ENCODE measurements around the gene NOTCH4.

The NOTCH4 gene

GRCh38 chr6:32216998-32217397 is 6.9 kb downstream of the NOTCH4 start:
- H3K36me3 ChIP-seq (replicated peaks; ENCODE audit: low read depth, low read length) = peaks cover 2% of the 10 kb centered on the region
- H3K27me3 ChIP-seq (ENCODE audit: low read depth, low read length) = no peaks in the 10 kb centered on the region

GRCh38 chr6:32216285-32216684 is 7.6 kb downstream of the NOTCH4 start:
- H3K79me2 ChIP-seq (ENCODE audit: low read length) = no peaks in the 10 kb centered on the region
- H3K4me3 ChIP-seq (ENCODE audit: low read length) = no peak overlapping the region
- no peaks in the 10 kb centered on the region for H4K20me1 ChIP-seq (ENCODE audit: insufficient read depth, low read length)
- H3K27ac ChIP-seq (ENCODE audit: low read length) = no peak overlapping the region
- no peaks in the 10 kb centered on the region for H3K27me3 ChIP-seq (ENCODE audit: low read depth, low read length)
- no peaks in the 10 kb centered on the region for H3K9me3 ChIP-seq (ENCODE audit: insufficient read depth, low read length)
- H2AFZ ChIP-seq (ENCODE audit: low read depth, low read length) = no peak overlapping the region
- H3K9ac ChIP-seq (ENCODE audit: low read length) = no peak overlapping the region
- TF ChIP-seq EZH2phosphoT487 (IDR thresholded peaks at IDR 0.05; ENCODE audit: low read depth) = no peak
- TF ChIP-seq, protein P1, sequence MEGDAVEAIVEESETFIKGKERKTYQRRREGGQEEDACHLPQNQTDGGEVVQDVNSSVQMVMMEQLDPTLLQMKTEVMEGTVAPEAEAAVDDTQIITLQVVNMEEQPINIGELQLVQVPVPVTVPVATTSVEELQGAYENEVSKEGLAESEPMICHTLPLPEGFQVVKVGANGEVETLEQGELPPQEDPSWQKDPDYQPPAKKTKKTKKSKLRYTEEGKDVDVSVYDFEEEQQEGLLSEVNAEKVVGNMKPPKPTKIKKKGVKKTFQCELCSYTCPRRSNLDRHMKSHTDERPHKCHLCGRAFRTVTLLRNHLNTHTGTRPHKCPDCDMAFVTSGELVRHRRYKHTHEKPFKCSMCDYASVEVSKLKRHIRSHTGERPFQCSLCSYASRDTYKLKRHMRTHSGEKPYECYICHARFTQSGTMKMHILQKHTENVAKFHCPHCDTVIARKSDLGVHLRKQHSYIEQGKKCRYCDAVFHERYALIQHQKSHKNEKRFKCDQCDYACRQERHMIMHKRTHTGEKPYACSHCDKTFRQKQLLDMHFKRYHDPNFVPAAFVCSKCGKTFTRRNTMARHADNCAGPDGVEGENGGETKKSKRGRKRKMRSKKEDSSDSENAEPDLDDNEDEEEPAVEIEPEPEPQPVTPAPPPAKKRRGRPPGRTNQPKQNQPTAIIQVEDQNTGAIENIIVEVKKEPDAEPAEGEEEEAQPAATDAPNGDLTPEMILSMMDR (IDR thresholded peaks at IDR 0.05; ENCODE audit: low read depth, low read length) = no peak
- peaks cover 3% of the 10 kb centered on the region for H3K4me1 ChIP-seq (ENCODE audit: low read length)
- no peak overlapping the region for H3K4me2 ChIP-seq (ENCODE audit: low read length)
- peaks cover 1% of the 10 kb centered on the region for H3K36me3 ChIP-seq (replicated peaks; ENCODE audit: low read depth, low read length)

More at GRCh38 chr6:32216998-32217397, 6.9 kb downstream of the NOTCH4 start:
- Histone ChIP-seq H3K9me3 (ENCODE audit: insufficient read depth, low read length) (no peaks in the 10 kb centered on the region), H4K20me1 (ENCODE audit: insufficient read depth, low read length) (no peaks in the 10 kb centered on the region), H3K4me2 (ENCODE audit: low read length) (no peak overlapping the region), H3K79me2 (ENCODE audit: low read length) (no peaks in the 10 kb centered on the region), H3K4me3 (ENCODE audit: low read length) (no peak overlapping the region), H3K27ac (ENCODE audit: low read length) (no peak overlapping the region), H3K4me1 (ENCODE audit: low read length) (peaks cover 10% of the 10 kb centered on the region), H3K9ac (ENCODE audit: low read length) (no peak overlapping the region), H2AFZ (ENCODE audit: low read depth, low read length) (no peak overlapping the region)
- TF ChIP-seq EZH2phosphoT487 (IDR thresholded peaks at IDR 0.05; ENCODE audit: low read depth) = no peak
- TF ChIP-seq, protein P1 (IDR thresholded peaks at IDR 0.05; ENCODE audit: low read depth, low read length) = no peak

GRCh38 chr6:32215617-32216016 is 8.2 kb downstream of the NOTCH4 start:
- no peaks in the 10 kb centered on the region for H3K79me2 ChIP-seq (ENCODE audit: low read length)
- no peak overlapping the region for H3K27ac ChIP-seq (ENCODE audit: low read length)
- H3K9me3 ChIP-seq (ENCODE audit: insufficient read depth, low read length) = no peaks in the 10 kb centered on the region
- no peak overlapping the region for H2AFZ ChIP-seq (ENCODE audit: low read depth, low read length)
- H3K4me1 ChIP-seq (ENCODE audit: low read length) = no peaks in the 10 kb centered on the region
- H3K4me2 ChIP-seq (ENCODE audit: low read length) = no peak overlapping the region
- H3K4me3 ChIP-seq (ENCODE audit: low read length) = no peak overlapping the region
- H3K27me3 ChIP-seq (ENCODE audit: low read depth, low read length) = no peaks in the 10 kb centered on the region
- H4K20me1 ChIP-seq (ENCODE audit: insufficient read depth, low read length) = no peaks in the 10 kb centered on the region
- H3K9ac ChIP-seq (ENCODE audit: low read length) = no peak overlapping the region
- TF ChIP-seq EZH2phosphoT487 (IDR thresholded peaks at IDR 0.05; ENCODE audit: low read depth) = no peak
- TF ChIP-seq, protein P1 (IDR thresholded peaks at IDR 0.05; ENCODE audit: low read depth, low read length) = no peak
- no peaks in the 10 kb centered on the region for H3K36me3 ChIP-seq (replicated peaks; ENCODE audit: low read depth, low read length)

DNA sequence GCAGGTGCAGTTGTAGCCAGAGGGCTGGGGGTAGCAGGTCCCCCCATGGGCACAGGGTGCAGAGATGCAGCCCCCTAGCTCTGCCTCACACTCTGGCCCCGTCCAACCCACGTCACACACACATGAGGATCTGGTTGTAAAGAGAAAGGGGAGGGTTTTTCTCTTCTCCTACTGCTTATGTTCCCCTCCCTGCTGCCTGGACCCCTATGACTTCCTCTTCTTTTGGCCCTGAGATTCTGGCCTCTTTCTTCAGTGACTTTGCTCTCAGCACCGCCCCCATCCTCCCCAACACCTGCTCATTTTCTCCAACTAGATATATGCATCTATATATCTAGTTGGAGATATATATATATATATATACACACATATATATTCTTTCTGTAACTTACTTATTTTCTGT is 9.7 kb downstream of the NOTCH4 start:
- H3K27me3 ChIP-seq (ENCODE audit: low read depth, low read length) = no peaks in the 10 kb centered on the region
- TF ChIP-seq EZH2phosphoT487 (IDR thresholded peaks at IDR 0.05; ENCODE audit: low read depth) = no peak
- TF ChIP-seq, protein P1 (IDR thresholded peaks at IDR 0.05; ENCODE audit: low read depth, low read length) = no peak
- no peak overlapping the region for H3K9ac ChIP-seq (ENCODE audit: low read length)
- no peak overlapping the region for H3K4me3 ChIP-seq (ENCODE audit: low read length)
- H3K4me1 ChIP-seq (ENCODE audit: low read length) = no peaks in the 10 kb centered on the region
- no peaks in the 10 kb centered on the region for H3K79me2 ChIP-seq (ENCODE audit: low read length)
- H3K36me3 ChIP-seq (replicated peaks; ENCODE audit: low read depth, low read length) = no peaks in the 10 kb centered on the region
- no peaks in the 10 kb centered on the region for H4K20me1 ChIP-seq (ENCODE audit: insufficient read depth, low read length)
- H3K9me3 ChIP-seq (ENCODE audit: insufficient read depth, low read length) = no peaks in the 10 kb centered on the region
- H3K4me2 ChIP-seq (ENCODE audit: low read length) = no peak overlapping the region
- H2AFZ ChIP-seq (ENCODE audit: low read depth, low read length) = no peak overlapping the region
- no peak overlapping the region for H3K27ac ChIP-seq (ENCODE audit: low read length)
